Neuronal stem cell (in vitro differentiated cells): Measurements from ENCODE around the gene LRMDA.

Experiments used
- DNase-seq: peaks from one replicate; pipeline ENCODE4 v3.0.0-alpha.2; 2013; ENCODE audit warnings: low spot score
- H2AFZ ChIP-seq: one replicate; pipeline ENCODE4 v1.6.1; 2013; ENCODE audit warnings: mild to moderate bottlenecking, low read length, inconsistent platforms
- H2AK5ac ChIP-seq: 2 replicates; pipeline ENCODE4 v1.6.1; 2013; ENCODE audit warnings: low read depth, mild to moderate bottlenecking, inconsistent platforms, low read length, moderate library complexity, mixed read lengths
- H2BK120ac ChIP-seq: 2 replicates; pipeline ENCODE4 v1.6.1; 2013; ENCODE audit warnings: low read depth, mild to moderate bottlenecking, inconsistent platforms, low read length, moderate library complexity, mixed read lengths
- H2BK12ac ChIP-seq: one replicate; pipeline ENCODE4 v1.6.1; 2013; ENCODE audit warnings: low read length, inconsistent platforms
- H2BK15ac ChIP-seq: 2 replicates; pipeline ENCODE4 v1.6.1; 2013; ENCODE audit warnings: mild to moderate bottlenecking, low read length, inconsistent platforms, mixed read lengths
- H2BK5ac ChIP-seq: one replicate; pipeline ENCODE4 v1.6.1; 2013; ENCODE audit warnings: inconsistent platforms, mild to moderate bottlenecking, low read length, moderate library complexity
- H3K14ac ChIP-seq: one replicate; pipeline ENCODE4 v1.6.1; 2013; ENCODE audit warnings: low read length, inconsistent platforms
- H3K18ac ChIP-seq: 2 replicates; pipeline ENCODE4 v1.6.1; 2013; ENCODE audit warnings: low read length, inconsistent platforms
- H3K23ac ChIP-seq: 2 replicates; pipeline ENCODE4 v1.6.1; 2013; ENCODE audit warnings: low read depth, mild to moderate bottlenecking, mixed read lengths, low read length, inconsistent platforms; ENCODE audit not compliant: poor library complexity
- H3K27ac ChIP-seq: replicated peaks from 3 replicates; pipeline ENCODE4 v1.5.1; 2013; ENCODE audit warnings: low read length, inconsistent platforms
- H3K27me3 ChIP-seq, 3 experiments: 2 replicates each; pipeline ENCODE4 v1.6.1; 2013; ENCODE audit warnings: low read length in 3 of 3, mild to moderate bottlenecking in 2 of 3, inconsistent platforms in 1 of 3, low read depth in 1 of 3, mixed read lengths in 1 of 3, moderate library complexity in 1 of 3; ENCODE audit not compliant: control insufficient read depth in 3 of 3, insufficient read depth in 3 of 3
- H3K36me3 ChIP-seq, 2 donors: replicated peaks in 1 of 2; 2 replicates each; pipeline ENCODE4 v1.6.1; 2013; ENCODE audit warnings: low read length in 2 of 2; ENCODE audit not compliant: control insufficient read depth in 2 of 2, insufficient read depth in 2 of 2
- H3K4ac ChIP-seq: 2 replicates; pipeline ENCODE4 v1.6.1; 2013; ENCODE audit warnings: inconsistent platforms, mild to moderate bottlenecking, low read length, moderate library complexity
- H3K4me1 ChIP-seq, 2 donors: 1 replicate in 1 of 2; 2 replicates in 1 of 2; pipeline ENCODE4 v1.6.1; 2013; ENCODE audit warnings: low read length in 2 of 2, low read depth in 1 of 2; ENCODE audit not compliant: control insufficient read depth in 2 of 2, insufficient read depth in 1 of 2
- H3K4me2 ChIP-seq: one replicate; pipeline ENCODE4 v1.6.1; 2013; ENCODE audit warnings: mild to moderate bottlenecking, low read length, inconsistent platforms; ENCODE audit not compliant: insufficient read depth, poor library complexity, severe bottlenecking
- H3K4me3 ChIP-seq, 2 donors: 2 replicates each; pipeline ENCODE4 v1.5.1; 2013; ENCODE audit warnings: low read length in 2 of 2, mild to moderate bottlenecking in 2 of 2, inconsistent platforms in 1 of 2, moderate library complexity in 1 of 2
- H3K79me1 ChIP-seq: one replicate; pipeline ENCODE4 v1.6.1; 2013; ENCODE audit warnings: low read depth, mild to moderate bottlenecking, inconsistent platforms, low read length, moderate library complexity
- H3K9ac ChIP-seq: one replicate; pipeline ENCODE4 v1.6.1; 2013; ENCODE audit warnings: mild to moderate bottlenecking, low read depth, low read length, inconsistent platforms; ENCODE audit not compliant: poor library complexity
- H3K9me3 ChIP-seq, 2 donors: replicated peaks in 1 of 2; 2 replicates each; pipeline versions ENCODE3 to v1.6.1; 2013; ENCODE audit warnings: low read length in 2 of 2, mild to moderate bottlenecking in 2 of 2, inconsistent platforms in 1 of 2, low read depth in 1 of 2, mixed read lengths in 1 of 2, moderate library complexity in 1 of 2; ENCODE audit not compliant: control insufficient read depth in 2 of 2, insufficient read depth in 1 of 2
- H4K8ac ChIP-seq: one replicate; pipeline ENCODE4 v1.6.1; 2013; ENCODE audit warnings: low read depth, mild to moderate bottlenecking, inconsistent platforms, low read length, moderate library complexity
- H4K91ac ChIP-seq: one replicate; pipeline ENCODE4 v1.6.1; 2013; ENCODE audit warnings: low read length, low read depth, mild to moderate bottlenecking, inconsistent platforms; ENCODE audit not compliant: poor library complexity
- WGBS, 2 donors: extraction: QIAGEN DNeasy Blood & Tissue Kit; methylation state at CpG; one replicate each; pipeline ENCODE4 v1.1.7; 2013; ENCODE audit warnings: missing lambda C conversion rate in 2 of 2, mixed read lengths in 1 of 2; ENCODE audit not compliant: insufficient read length in 2 of 2, insufficient replicate concordance in 1 of 2; ENCODE audit errors: extremely low coverage in 2 of 2; 5-methylcytosine and 5-hydroxymethylcytosine counted together

LRMDA gene

DNA sequence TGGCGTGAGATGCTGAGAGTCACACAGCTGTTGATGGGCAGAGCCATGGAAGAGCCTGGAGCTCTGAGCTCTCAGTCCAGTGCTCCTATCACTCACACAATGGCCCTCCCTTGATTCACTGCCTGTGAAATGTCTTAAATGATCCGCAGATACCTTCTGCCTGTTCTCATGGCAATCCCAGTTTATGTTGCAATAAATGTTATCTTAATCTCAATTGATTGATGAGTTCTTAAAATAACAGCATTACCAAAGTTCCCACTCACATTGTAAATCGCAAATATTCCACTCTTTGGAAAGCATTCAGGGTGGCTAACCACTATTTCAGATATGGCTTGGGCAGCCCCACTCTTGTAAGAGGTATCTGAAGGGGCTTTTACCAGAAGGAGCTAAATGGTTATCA lies 865.5 kb downstream of the LRMDA start:
- Histone ChIP-seq H3K4me1 (peaks cover 5 to 8% of the 10 kb centered on the region in 2 donors), H4K91ac (no peak overlapping the region), H3K79me1 (no peaks in the 10 kb centered on the region), H2BK120ac (no peak overlapping the region), H3K23ac (no peak overlapping the region), H3K14ac (no peak overlapping the region), H2AFZ (peak overlapping the region; percentile 71), H3K36me3 (no peaks in the 10 kb centered on the region), H2BK15ac (no peak overlapping the region), H4K8ac (no peak overlapping the region), H2BK12ac (no peak overlapping the region), H3K4ac (no peak overlapping the region), H2AK5ac (no peak overlapping the region), H3K27ac (no peak overlapping the region), H3K27me3 (no peaks in the 10 kb centered on the region), H2BK5ac (no peak overlapping the region), H3K9me3 (no peaks in the 10 kb centered on the region), H3K9ac (no peak overlapping the region), H3K4me2 (no peak overlapping the region), H3K18ac (no peak overlapping the region), H3K4me3 (no peak overlapping the region)
- WGBS, 2 donors = no CpG with 5 or more reads among the region's 3 CpGs
- no peak for DNase-seq

GRCh38 chr10:76297358-76297757 lies 865.9 kb downstream of the LRMDA start:
- H3K4me3 ChIP-seq = no peak overlapping the region
- no peaks in the 10 kb centered on the region for H3K79me1 ChIP-seq
- no peak overlapping the region for H3K18ac ChIP-seq
- H3K4ac ChIP-seq = no peak overlapping the region
- no peaks in the 10 kb centered on the region for H3K27me3 ChIP-seq
- H4K8ac ChIP-seq = no peak overlapping the region
- H2AK5ac ChIP-seq = no peak overlapping the region
- no peak overlapping the region for H2BK120ac ChIP-seq
- no peaks in the 10 kb centered on the region for H3K36me3 ChIP-seq
- no peak for DNase-seq
- no peak overlapping the region for H2BK12ac ChIP-seq
- H3K14ac ChIP-seq = no peak overlapping the region
- H3K4me2 ChIP-seq = no peak overlapping the region
- no peaks in the 10 kb centered on the region for H3K9me3 ChIP-seq
- H3K4me1 ChIP-seq = peaks cover 5 to 12% of the 10 kb centered on the region in 2 donors
- H3K9ac ChIP-seq = no peak overlapping the region
- no peak overlapping the region for H2BK15ac ChIP-seq
- no CpG with 5 or more reads among the region's 4 CpGs for WGBS, 2 donors
- H4K91ac ChIP-seq = no peak overlapping the region
- H2BK5ac ChIP-seq = no peak overlapping the region
- peak overlapping the region; percentile 71 for H2AFZ ChIP-seq
- H3K27ac ChIP-seq = no peak overlapping the region
- H3K23ac ChIP-seq = no peak overlapping the region

DNA sequence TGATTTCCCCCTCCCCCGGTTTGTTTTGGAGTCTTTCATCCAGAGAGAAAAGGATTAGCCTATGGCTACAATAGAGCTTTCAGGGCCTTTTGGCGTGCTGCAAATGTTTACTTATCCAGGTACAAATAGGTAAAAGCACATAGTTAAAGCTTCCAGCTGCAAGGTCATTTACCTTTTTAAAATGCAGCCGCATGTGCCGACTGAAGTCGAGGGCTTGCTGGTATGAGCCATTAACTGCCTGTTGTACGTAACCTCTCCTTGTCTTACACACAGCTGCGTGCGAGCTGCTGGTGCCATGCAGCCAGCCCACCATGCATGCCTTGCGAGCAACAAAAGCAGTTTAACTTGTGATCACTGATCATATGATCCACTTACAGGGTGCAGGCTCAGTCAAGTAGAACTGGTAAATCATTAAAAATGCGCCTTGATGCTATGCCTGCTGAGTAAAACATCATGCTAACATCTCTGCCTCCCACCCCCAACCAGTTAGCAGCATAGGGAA lies 866.4 kb downstream of the LRMDA start:
- Histone ChIP-seq H3K9ac (no peak overlapping the region), H2BK15ac (no peak overlapping the region), H3K23ac (no peak overlapping the region), H3K14ac (no peak overlapping the region), H3K27me3 (no peaks in the 10 kb centered on the region), H2BK5ac (no peak overlapping the region), H3K79me1 (no peaks in the 10 kb centered on the region), H2BK120ac (no peak overlapping the region), H4K8ac (no peak overlapping the region), H3K27ac (no peak overlapping the region), H2AK5ac (no peak overlapping the region), H4K91ac (no peak overlapping the region), H3K9me3 (no peaks in the 10 kb centered on the region), H3K18ac (no peak overlapping the region), H3K4me2 (no peak overlapping the region), H3K36me3 (no peaks in the 10 kb centered on the region), H3K4me1 (peaks cover 10 to 12% of the 10 kb centered on the region in 2 donors), H2BK12ac (no peak overlapping the region), H2AFZ (peak overlapping the region; percentile 71), H3K4ac (no peak overlapping the region), H3K4me3 (no peak overlapping the region)
- no CpG with 5 or more reads among the region's 10 CpGs for whole genome bisulfite sequencing, 2 donors
- no peak for DNase-seq

- no peak overlapping the region for H3K27ac ChIP-seq
- H3K23ac ChIP-seq = no peak overlapping the region
Observed at GRCh38 chr10:76298329-76298728, 866.9 kb downstream of the LRMDA start.

More at GRCh38 chr10:76298329-76298728, 866.9 kb downstream of the LRMDA start:
- Histone ChIP-seq H2BK120ac (no peak overlapping the region), H3K4me3 (no peak overlapping the region), H3K79me1 (no peaks in the 10 kb centered on the region), H2BK12ac (no peak overlapping the region), H3K9me3 (no peaks in the 10 kb centered on the region), H2AFZ (peak overlapping the region; percentile 71), H3K4me1 (peaks cover 14 to 15% of the 10 kb centered on the region in 2 donors), H3K4me2 (no peak overlapping the region), H2AK5ac (no peak overlapping the region), H2BK15ac (no peak overlapping the region), H3K14ac (no peak overlapping the region), H3K9ac (no peak overlapping the region), H4K91ac (no peak overlapping the region), H3K27me3 (no peaks in the 10 kb centered on the region), H3K36me3 (no peaks in the 10 kb centered on the region), H3K18ac (no peak overlapping the region), H3K4ac (no peak overlapping the region), H2BK5ac (no peak overlapping the region), H4K8ac (no peak overlapping the region)
- WGBS, 2 donors = no CpG with 5 or more reads among the region's 3 CpGs
- no peak for DNase-seq
